Tibial nerve (tissue), 4 donors: ENCODE measurements around the gene DMPK. TPM values are rescaled to one million over a fixed set of nuclear protein-coding genes. Genes with fewer than 3 reads are reported as not detected.

Source experiments
- total RNA-seq, 4 donors: library from RNA; depleted of rRNA; stranded (reverse); fragments of >200 nt; gene quantifications; one replicate each; pipeline ENCODE4 v1.1.0, GENCODE V29; 2016

Gene DMPK
- total RNA-seq, 4 donors from 2014 or later = 59.0 to 87.9 (median 77.4) TPM

Other genes with a start within 250 kb of the DMPK start
- gene OPA3, start 197.7 kb downstream of the DMPK start, total RNA-seq = 1 to 10 TPM; 4.8 to 6.7 (median 5.7) TPM
- gene GPR4, start 180.3 kb downstream of the DMPK start, total RNA-seq = 10 to 100 TPM; 12.6 to 15.6 (median 13.8) TPM
- 10 to 100 TPM; 21.0 to 57.1 (median 25.0) TPM for gene EML2, start 143.1 kb downstream of the DMPK start, total RNA-seq
- 1 to 10 TPM in 1 of 4 donors, under 1 TPM in 1, not detected in 2; 0.98 to 2.4 TPM for gene GIPR, start 114.3 kb downstream of the DMPK start, total RNA-seq
- 100 to 1,000 TPM; 125 to 151 (median 137) TPM for gene SNRPD2, start 90.5 kb downstream of the DMPK start, total RNA-seq
- 10 to 100 TPM in 2 of 4 donors, 1 to 10 TPM in 2; 5.9 to 13.2 (median 10.5) TPM for gene QPCTL, start 89.8 kb downstream of the DMPK start, total RNA-seq
- 10 to 100 TPM in 3 of 4 donors, 1 to 10 TPM in 1; 9.8 to 15.9 (median 13.7) TPM for gene FBXO46, start 51.6 kb downstream of the DMPK start, total RNA-seq
- not detected for gene MEIOSIN, start 49.1 kb downstream of the DMPK start, total RNA-seq
- 10 to 100 TPM; 21.0 to 31.0 (median 22.9) TPM for gene SIX5, start 13.2 kb downstream of the DMPK start, total RNA-seq
- gene DMWD, start 10.4 kb upstream of the DMPK start, total RNA-seq = 10 to 100 TPM; 28.4 to 75.0 (median 53.8) TPM
- gene RSPH6A, start 32.8 kb upstream of the DMPK start, total RNA-seq = under 1 TPM in 1 of 4 donors, not detected in 3; 0.30 TPM
- gene SYMPK, start 80.7 kb upstream of the DMPK start, total RNA-seq = 10 to 100 TPM; 31.0 to 89.0 (median 57.4) TPM
- gene FOXA3, start 81.8 kb upstream of the DMPK start, total RNA-seq = not detected
- gene IRF2BP1, start 103.7 kb upstream of the DMPK start, total RNA-seq = 10 to 100 TPM; 16.4 to 33.3 (median 27.2) TPM
- gene MYPOP, start 120.1 kb upstream of the DMPK start, total RNA-seq = 1 to 10 TPM; 3.6 to 9.0 (median 5.5) TPM
- not detected for gene NANOS2, start 132.3 kb upstream of the DMPK start, total RNA-seq
- gene NOVA2, start 191.4 kb upstream of the DMPK start, total RNA-seq = 1 to 10 TPM; 1.5 to 6.9 (median 1.7) TPM
- 10 to 100 TPM; 16.2 to 31.4 (median 21.3) TPM for gene CCDC61, start 213.0 kb upstream of the DMPK start, total RNA-seq
- not detected for gene PGLYRP1, start 240.6 kb upstream of the DMPK start, total RNA-seq